Measurements from ENCODE around the gene FAM53A.
"Not testable (repeated sequence)": the region's sequence is repeated elsewhere in the genome, so short reads cannot be mapped to it uniquely, and the experiment has no call there.

The FAM53A gene

GRCh38 chr4:1618438-1618837 lies 65.7 kb downstream of the FAM53A start:
- no peak for DNase-seq

GRCh38 chr4:1616557-1616930 lies 67.6 kb downstream of the FAM53A start:
- no peak for DNase-seq

GRCh38 chr4:1615786-1616556 lies 68.1 kb downstream of the FAM53A start:
- DNase-seq = no peak

GRCh38 chr4:1614854-1615595 lies 69.1 kb downstream of the FAM53A start:
- no peak for DNase-seq

- no peak for DNase-seq
Measured at GRCh38 chr4:1614502-1614853, 69.6 kb downstream of the FAM53A start.

GRCh38 chr4:1614049-1614448 lies 70.1 kb downstream of the FAM53A start:
- DNase-seq = no peak

GRCh38 chr4:1613099-1613495 lies 71.0 kb downstream of the FAM53A start:
- no peak for DNase-seq

GRCh38 chr4:1612278-1613098 lies 71.6 kb downstream of the FAM53A start:
- no peak for DNase-seq

- DNase-seq = no peak
Measured at GRCh38 chr4:1611501-1611870, 72.6 kb downstream of the FAM53A start.

- DNase-seq = no peak
Measured at GRCh38 chr4:1610791-1611500, 73.2 kb downstream of the FAM53A start.

- DNase-seq = no peak
Measured at GRCh38 chr4:1609901-1610790, 74.0 kb downstream of the FAM53A start.

GRCh38 chr4:1608821-1609500 lies 75.2 kb downstream of the FAM53A start:
- no peak for DNase-seq

GRCh38 chr4:1608196-1608820 lies 75.8 kb downstream of the FAM53A start:
- DNase-seq = no peak

- not testable (repeated sequence) for DNase-seq
Measured at GRCh38 chr4:1607436-1608195, 76.5 kb downstream of the FAM53A start.

GRCh38 chr4:1604706-1605205 lies 79.4 kb downstream of the FAM53A start:
- no peak for DNase-seq

GRCh38 chr4:1604181-1604705 lies 79.9 kb downstream of the FAM53A start:
- no peak for DNase-seq

GRCh38 chr4:1603413-1604135 lies 80.5 kb downstream of the FAM53A start:
- DNase-seq = no peak

GRCh38 chr4:1602655-1603412 lies 81.3 kb downstream of the FAM53A start:
- no peak for DNase-seq
